ENCODE measurements around the gene CAV2.

Gene CAV2

GRCh38 chr7:116495736-116496135 is 3.8 kb upstream of the CAV2 start:
- peak; percentile 27 for DNase-seq (ENCODE audit: low read depth)

GRCh38 chr7:116496653-116497052 is 2.9 kb upstream of the CAV2 start:
- DNase-seq (ENCODE audit: low read depth): no peak

- DNase-seq (ENCODE audit: low read depth): peak; percentile 47
Measured at GRCh38 chr7:116497708-116498107, 1.8 kb upstream of the CAV2 start.

- peak; percentile 69 for DNase-seq (ENCODE audit: low read depth)
Measured at GRCh38 chr7:116500078-116500853, 728 bp downstream of the CAV2 start.

GRCh38 chr7:116501425-116502167 is 2.1 kb downstream of the CAV2 start:
- DNase-seq (ENCODE audit: low read depth): peak; percentile 55

GRCh38 chr7:116502201-116503096 is 2.9 kb downstream of the CAV2 start:
- DNase-seq (ENCODE audit: low read depth): no peak

- no peak for DNase-seq (ENCODE audit: low read depth)
Measured at GRCh38 chr7:116503835-116504234, 4.3 kb downstream of the CAV2 start.

- DNase-seq (ENCODE audit: low read depth): no peak
Measured at GRCh38 chr7:116505278-116505677, 5.7 kb downstream of the CAV2 start.

- no peak for DNase-seq (ENCODE audit: low read depth)
Measured at GRCh38 chr7:116505823-116506222, 6.3 kb downstream of the CAV2 start.

- no peak for DNase-seq (ENCODE audit: low read depth)
Measured at GRCh38 chr7:116509982-116510579, 10.5 kb downstream of the CAV2 start.

- no peak for DNase-seq (ENCODE audit: low read depth)
Measured at GRCh38 chr7:116510795-116511194, 11.3 kb downstream of the CAV2 start.

GRCh38 chr7:116511552-116512519 is 12.3 kb downstream of the CAV2 start:
- peak; percentile 88 for DNase-seq (ENCODE audit: low read depth)

GRCh38 chr7:116512520-116513188 is 13.1 kb downstream of the CAV2 start:
- peak; percentile 76 for DNase-seq (ENCODE audit: low read depth)

GRCh38 chr7:116515584-116515983 is 16.0 kb downstream of the CAV2 start:
- no peak for DNase-seq (ENCODE audit: low read depth)

- DNase-seq (ENCODE audit: low read depth): no peak
Measured at GRCh38 chr7:116516324-116516723, 16.8 kb downstream of the CAV2 start.

- DNase-seq (ENCODE audit: low read depth): no peak
Measured at GRCh38 chr7:116517626-116518025, 18.1 kb downstream of the CAV2 start.

- no peak for DNase-seq (ENCODE audit: low read depth)
Measured at GRCh38 chr7:116518961-116519360, 19.4 kb downstream of the CAV2 start.

- peak; percentile 71 for DNase-seq (ENCODE audit: low read depth)
Measured at GRCh38 chr7:116521046-116521664, 21.6 kb downstream of the CAV2 start.

GRCh38 chr7:116522247-116522646 is 22.7 kb downstream of the CAV2 start:
- peak; percentile 93 for DNase-seq (ENCODE audit: low read depth)

GRCh38 chr7:116524221-116524608 is 24.7 kb downstream of the CAV2 start:
- DNase-seq (ENCODE audit: low read depth): no peak

All from ELR (cell line).